ENCODE results near the gene LPA. TPM values are rescaled to one million over a fixed set of nuclear protein-coding genes. Genes with fewer than 3 reads are reported as not detected.

The LPA gene
- total and polyA plus RNA-seq, 2 of the 8 experiments (the other 6 are each of a cell fraction or from before 2014, with no cell fraction given): 0.39 TPM; not detected in 1

DNA sequence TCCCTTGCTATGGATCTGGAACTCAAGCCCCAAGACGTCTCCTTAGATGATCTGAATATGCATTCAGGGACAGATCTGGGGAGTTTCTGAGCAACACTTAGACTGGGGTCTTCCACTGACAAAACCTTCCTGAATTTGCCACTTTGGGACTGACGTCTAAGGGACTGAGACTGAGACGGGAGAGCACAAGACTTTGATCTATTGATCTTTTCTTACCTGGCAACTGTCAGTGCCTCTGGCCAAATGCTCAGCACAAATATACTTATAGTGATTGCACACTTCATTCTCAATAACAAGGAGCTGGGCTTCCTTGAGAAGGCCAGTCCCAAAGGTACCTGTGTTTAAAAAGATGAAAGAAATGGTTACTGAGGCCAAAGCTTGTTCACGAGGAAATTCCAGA, 131.8 kb downstream of the LPA start:
- Histone ChIP-seq H3K79me1 (ENCODE audit: low read depth, low read length) (no peaks in the 10 kb centered on the region), H3K9ac (replicated peaks in 1 of 4; ENCODE audit: extremely low read depth in 1 of 4, low read depth in 3 of 4, low read length in 3 of 4) (no peak overlapping the region), H3K4ac (replicated peaks; ENCODE audit: insufficient read length, low read depth, low read length) (no peak overlapping the region), H3K4me1 (replicated peaks in 1 of 4; ENCODE audit: control insufficient read depth in 3 of 4, insufficient read depth in 4 of 4, low read length in 3 of 4) (peaks cover 0 to 2% (median 0%) of the 10 kb centered on the region in 4 experiments; a peak in 1 of 7 replicates), H2AK5ac (ENCODE audit: low read depth, low read length) (no peak overlapping the region), H2AFZ (ENCODE audit: low read length) (no peak overlapping the region), H2BK12ac (ENCODE audit: low read depth, low read length) (no peak overlapping the region), H3K27ac (ENCODE audit: low read depth, low read length) (no peak overlapping the region), H2BK15ac (ENCODE audit: low read length) (no peak overlapping the region), H3K36me3 (ENCODE audit: control insufficient read depth in 2 of 4, insufficient read depth in 4 of 4, low read length in 3 of 4) (no peaks in the 10 kb centered on the region), H3K4me2 (ENCODE audit: insufficient read depth in 1 of 2, low read depth in 2 of 2, low read length in 2 of 2) (no peak overlapping the region), H2BK20ac (ENCODE audit: low read length) (no peak overlapping the region), H4K20me1 (replicated peaks in 1 of 2; ENCODE audit: control insufficient read depth in 1 of 2, insufficient read depth in 2 of 2, low read length in 2 of 2) (peaks cover 0 to 4% of the 10 kb centered on the region in 2 experiments), H2BK120ac (replicated peaks; ENCODE audit: low read depth, low read length) (no peak overlapping the region), H3K4me3 (ENCODE audit: extremely low read depth in 1 of 4, insufficient read depth in 2 of 4, low read depth in 3 of 4, low read length in 4 of 4) (no peak overlapping the region), H3K23me2 (ENCODE audit: low read depth, low read length) (peaks cover 12% of the 10 kb centered on the region; the same call in 1 of the 2 replicates), H4K8ac (ENCODE audit: extremely low read depth, insufficient read depth, low read length) (no peak overlapping the region), H3K27me3 (replicated peaks in 1 of 4; ENCODE audit: control insufficient read depth in 3 of 4, extremely low read depth in 1 of 4, insufficient read depth in 3 of 4, low read length in 3 of 4) (no peaks in the 10 kb centered on the region), H3K9me3 (ENCODE audit: insufficient read depth in 2 of 2, low read depth in 1 of 2, low read length in 1 of 2) (peaks cover 3 to 5% of the 10 kb centered on the region in 2 experiments; a peak in 2 of 4 replicates), H3K18ac (ENCODE audit: extremely low read depth, low read length) (no peak overlapping the region), H3K56ac (replicated peaks; ENCODE audit: insufficient read length, low read depth, low read length) (no peak overlapping the region), H4K5ac (ENCODE audit: insufficient read length, low read depth, low read length) (no peak overlapping the region), H3K79me2 (ENCODE audit: control insufficient read depth in 1 of 2, insufficient read depth in 2 of 2, low read length in 2 of 2) (no peaks in the 10 kb centered on the region), H3K23ac (ENCODE audit: insufficient read length) (no peak overlapping the region), H2BK5ac (ENCODE audit: low read depth, low read length) (no peak overlapping the region), H4K91ac (replicated peaks; ENCODE audit: insufficient read length, low read length) (no peak overlapping the region), H3K14ac (ENCODE audit: insufficient read length) (no peak overlapping the region)
- DNase-seq (ENCODE audit: low read depth in 1 of 2, low spot score in 2 of 2) (no peak), FAIRE-seq (no peak)
- 82% methylated on average over 4 of the region's 4 CpGs; no CpG with 5 or more reads in 1 of the 2 experiments for WGBS, 2 experiments (ENCODE audit: extremely low coverage in 1 of 2, insufficient coverage in 1 of 2, insufficient read length in 1 of 2, insufficient replicate concordance in 2 of 2, low coverage in 1 of 2, low lambda C conversion rate in 2 of 2, missing lambda C conversion rate in 1 of 2)
- TF ChIP-seq ZNF274 (IDR thresholded peaks at IDR 0.05; ENCODE audit: borderline replicate concordance, extremely low read depth, low read length) (no peak), SIRT6 (IDR thresholded peaks at IDR 0.05; ENCODE audit: low read length) (no peak), TEAD4 (IDR thresholded peaks at IDR 0.05; ENCODE audit: low read depth, low read length) (no peak), RXRA (IDR thresholded peaks at IDR 0.05; ENCODE audit: insufficient read depth, low read depth, low read length) (no peak), PHF8 (conservative IDR thresholded peaks at IDR 0.05; ENCODE audit: low read depth, low read length) (no peak)
- TF ChIP-seq, protein P1, sequence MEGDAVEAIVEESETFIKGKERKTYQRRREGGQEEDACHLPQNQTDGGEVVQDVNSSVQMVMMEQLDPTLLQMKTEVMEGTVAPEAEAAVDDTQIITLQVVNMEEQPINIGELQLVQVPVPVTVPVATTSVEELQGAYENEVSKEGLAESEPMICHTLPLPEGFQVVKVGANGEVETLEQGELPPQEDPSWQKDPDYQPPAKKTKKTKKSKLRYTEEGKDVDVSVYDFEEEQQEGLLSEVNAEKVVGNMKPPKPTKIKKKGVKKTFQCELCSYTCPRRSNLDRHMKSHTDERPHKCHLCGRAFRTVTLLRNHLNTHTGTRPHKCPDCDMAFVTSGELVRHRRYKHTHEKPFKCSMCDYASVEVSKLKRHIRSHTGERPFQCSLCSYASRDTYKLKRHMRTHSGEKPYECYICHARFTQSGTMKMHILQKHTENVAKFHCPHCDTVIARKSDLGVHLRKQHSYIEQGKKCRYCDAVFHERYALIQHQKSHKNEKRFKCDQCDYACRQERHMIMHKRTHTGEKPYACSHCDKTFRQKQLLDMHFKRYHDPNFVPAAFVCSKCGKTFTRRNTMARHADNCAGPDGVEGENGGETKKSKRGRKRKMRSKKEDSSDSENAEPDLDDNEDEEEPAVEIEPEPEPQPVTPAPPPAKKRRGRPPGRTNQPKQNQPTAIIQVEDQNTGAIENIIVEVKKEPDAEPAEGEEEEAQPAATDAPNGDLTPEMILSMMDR (IDR thresholded peaks at IDR 0.05; ENCODE audit: control extremely low read depth in 1 of 3, insufficient read depth in 1 of 3, low read depth in 1 of 3, low read length in 3 of 3): no peak
- ChIA-PET CTCF (ENCODE audit: partially characterized antibody) (interaction anchor here (0.7 to 5.2 kb wide), 6 partner anchors 7 to 444 kb away, joined by 3 to 67 read pairs (median 6); no protein-coding TSS in a partner anchor), POLR2A (ENCODE audit: partially characterized antibody) (interaction anchor here (1.2 kb wide), 1 partner anchor 13 kb away, joined by 4 read pairs; no protein-coding TSS in a partner anchor)
